Measurements from ENCODE around the gene CES3.

DNA sequence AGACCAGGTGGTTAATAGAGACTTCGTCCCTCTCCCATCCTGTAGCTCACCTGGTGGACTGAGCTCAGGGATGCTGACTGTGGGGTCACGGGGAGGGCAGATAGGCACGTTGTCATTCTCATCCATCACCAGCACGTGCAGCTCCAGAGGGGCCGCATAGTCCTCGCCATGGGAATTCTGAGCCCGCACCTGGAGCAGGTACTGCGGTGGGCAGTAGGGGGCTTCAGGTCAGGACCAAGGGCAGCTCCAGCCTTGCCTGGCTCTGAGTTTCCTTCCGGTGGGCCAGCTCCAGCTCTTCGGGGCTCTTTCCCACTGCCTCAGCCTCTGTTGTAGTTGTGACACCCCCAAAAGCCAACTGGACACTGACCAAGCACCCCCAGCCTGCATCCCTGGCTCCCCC is 48.0 kb upstream of the CES3 start:
- TF ChIP-seq, protein P1, sequence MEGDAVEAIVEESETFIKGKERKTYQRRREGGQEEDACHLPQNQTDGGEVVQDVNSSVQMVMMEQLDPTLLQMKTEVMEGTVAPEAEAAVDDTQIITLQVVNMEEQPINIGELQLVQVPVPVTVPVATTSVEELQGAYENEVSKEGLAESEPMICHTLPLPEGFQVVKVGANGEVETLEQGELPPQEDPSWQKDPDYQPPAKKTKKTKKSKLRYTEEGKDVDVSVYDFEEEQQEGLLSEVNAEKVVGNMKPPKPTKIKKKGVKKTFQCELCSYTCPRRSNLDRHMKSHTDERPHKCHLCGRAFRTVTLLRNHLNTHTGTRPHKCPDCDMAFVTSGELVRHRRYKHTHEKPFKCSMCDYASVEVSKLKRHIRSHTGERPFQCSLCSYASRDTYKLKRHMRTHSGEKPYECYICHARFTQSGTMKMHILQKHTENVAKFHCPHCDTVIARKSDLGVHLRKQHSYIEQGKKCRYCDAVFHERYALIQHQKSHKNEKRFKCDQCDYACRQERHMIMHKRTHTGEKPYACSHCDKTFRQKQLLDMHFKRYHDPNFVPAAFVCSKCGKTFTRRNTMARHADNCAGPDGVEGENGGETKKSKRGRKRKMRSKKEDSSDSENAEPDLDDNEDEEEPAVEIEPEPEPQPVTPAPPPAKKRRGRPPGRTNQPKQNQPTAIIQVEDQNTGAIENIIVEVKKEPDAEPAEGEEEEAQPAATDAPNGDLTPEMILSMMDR (IDR thresholded peaks at IDR 0.05; ENCODE audit: low read depth, low read length, missing input control), result no peak
- TF ChIP-seq YY1 (IDR thresholded peaks at IDR 0.05), result no peak
- TF ChIP-seq, protein P2, sequence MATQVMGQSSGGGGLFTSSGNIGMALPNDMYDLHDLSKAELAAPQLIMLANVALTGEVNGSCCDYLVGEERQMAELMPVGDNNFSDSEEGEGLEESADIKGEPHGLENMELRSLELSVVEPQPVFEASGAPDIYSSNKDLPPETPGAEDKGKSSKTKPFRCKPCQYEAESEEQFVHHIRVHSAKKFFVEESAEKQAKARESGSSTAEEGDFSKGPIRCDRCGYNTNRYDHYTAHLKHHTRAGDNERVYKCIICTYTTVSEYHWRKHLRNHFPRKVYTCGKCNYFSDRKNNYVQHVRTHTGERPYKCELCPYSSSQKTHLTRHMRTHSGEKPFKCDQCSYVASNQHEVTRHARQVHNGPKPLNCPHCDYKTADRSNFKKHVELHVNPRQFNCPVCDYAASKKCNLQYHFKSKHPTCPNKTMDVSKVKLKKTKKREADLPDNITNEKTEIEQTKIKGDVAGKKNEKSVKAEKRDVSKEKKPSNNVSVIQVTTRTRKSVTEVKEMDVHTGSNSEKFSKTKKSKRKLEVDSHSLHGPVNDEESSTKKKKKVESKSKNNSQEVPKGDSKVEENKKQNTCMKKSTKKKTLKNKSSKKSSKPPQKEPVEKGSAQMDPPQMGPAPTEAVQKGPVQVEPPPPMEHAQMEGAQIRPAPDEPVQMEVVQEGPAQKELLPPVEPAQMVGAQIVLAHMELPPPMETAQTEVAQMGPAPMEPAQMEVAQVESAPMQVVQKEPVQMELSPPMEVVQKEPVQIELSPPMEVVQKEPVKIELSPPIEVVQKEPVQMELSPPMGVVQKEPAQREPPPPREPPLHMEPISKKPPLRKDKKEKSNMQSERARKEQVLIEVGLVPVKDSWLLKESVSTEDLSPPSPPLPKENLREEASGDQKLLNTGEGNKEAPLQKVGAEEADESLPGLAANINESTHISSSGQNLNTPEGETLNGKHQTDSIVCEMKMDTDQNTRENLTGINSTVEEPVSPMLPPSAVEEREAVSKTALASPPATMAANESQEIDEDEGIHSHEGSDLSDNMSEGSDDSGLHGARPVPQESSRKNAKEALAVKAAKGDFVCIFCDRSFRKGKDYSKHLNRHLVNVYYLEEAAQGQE (IDR thresholded peaks at IDR 0.05), result no peak
- TF ChIP-seq JUND (IDR thresholded peaks at IDR 0.05), result no peak
- no peak for TF ChIP-seq RAD21 (IDR thresholded peaks at IDR 0.05)
- TF ChIP-seq, protein P3, sequence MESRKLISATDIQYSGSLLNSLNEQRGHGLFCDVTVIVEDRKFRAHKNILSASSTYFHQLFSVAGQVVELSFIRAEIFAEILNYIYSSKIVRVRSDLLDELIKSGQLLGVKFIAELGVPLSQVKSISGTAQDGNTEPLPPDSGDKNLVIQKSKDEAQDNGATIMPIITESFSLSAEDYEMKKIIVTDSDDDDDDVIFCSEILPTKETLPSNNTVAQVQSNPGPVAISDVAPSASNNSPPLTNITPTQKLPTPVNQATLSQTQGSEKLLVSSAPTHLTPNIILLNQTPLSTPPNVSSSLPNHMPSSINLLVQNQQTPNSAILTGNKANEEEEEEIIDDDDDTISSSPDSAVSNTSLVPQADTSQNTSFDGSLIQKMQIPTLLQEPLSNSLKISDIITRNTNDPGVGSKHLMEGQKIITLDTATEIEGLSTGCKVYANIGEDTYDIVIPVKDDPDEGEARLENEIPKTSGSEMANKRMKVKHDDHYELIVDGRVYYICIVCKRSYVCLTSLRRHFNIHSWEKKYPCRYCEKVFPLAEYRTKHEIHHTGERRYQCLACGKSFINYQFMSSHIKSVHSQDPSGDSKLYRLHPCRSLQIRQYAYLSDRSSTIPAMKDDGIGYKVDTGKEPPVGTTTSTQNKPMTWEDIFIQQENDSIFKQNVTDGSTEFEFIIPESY (IDR thresholded peaks at IDR 0.05), result no peak
- TF ChIP-seq GABPA (IDR thresholded peaks at IDR 0.05 in 1 of 2, conservative IDR thresholded peaks at IDR 0.05 in 1 of 2), result no peak
- TF ChIP-seq FOXA1 (IDR thresholded peaks at IDR 0.05), result no peak
- TF ChIP-seq TAF1 (conservative IDR thresholded peaks at IDR 0.05), result no peak
- no peak for TF ChIP-seq EGR1 (IDR thresholded peaks at IDR 0.05; ENCODE audit: low read depth in 2 of 2)
- TF ChIP-seq HNF4A (conservative IDR thresholded peaks at IDR 0.05), result no peak
- TF ChIP-seq SP1 (IDR thresholded peaks at IDR 0.05), result no peak
- TF ChIP-seq, protein P4, sequence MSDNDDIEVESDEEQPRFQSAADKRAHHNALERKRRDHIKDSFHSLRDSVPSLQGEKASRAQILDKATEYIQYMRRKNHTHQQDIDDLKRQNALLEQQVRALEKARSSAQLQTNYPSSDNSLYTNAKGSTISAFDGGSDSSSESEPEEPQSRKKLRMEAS (IDR thresholded peaks at IDR 0.05), result no peak
